ENCODE measurements around the gene CHRNA3. TPM values are rescaled to one million over a fixed set of nuclear protein-coding genes. Genes with fewer than 3 reads are reported as not detected.

CHRNA3 gene
- total and polyA plus RNA-seq, 8 donors = 0.05 to 1.0 (median 0.20) TPM; not detected in 2

DNA sequence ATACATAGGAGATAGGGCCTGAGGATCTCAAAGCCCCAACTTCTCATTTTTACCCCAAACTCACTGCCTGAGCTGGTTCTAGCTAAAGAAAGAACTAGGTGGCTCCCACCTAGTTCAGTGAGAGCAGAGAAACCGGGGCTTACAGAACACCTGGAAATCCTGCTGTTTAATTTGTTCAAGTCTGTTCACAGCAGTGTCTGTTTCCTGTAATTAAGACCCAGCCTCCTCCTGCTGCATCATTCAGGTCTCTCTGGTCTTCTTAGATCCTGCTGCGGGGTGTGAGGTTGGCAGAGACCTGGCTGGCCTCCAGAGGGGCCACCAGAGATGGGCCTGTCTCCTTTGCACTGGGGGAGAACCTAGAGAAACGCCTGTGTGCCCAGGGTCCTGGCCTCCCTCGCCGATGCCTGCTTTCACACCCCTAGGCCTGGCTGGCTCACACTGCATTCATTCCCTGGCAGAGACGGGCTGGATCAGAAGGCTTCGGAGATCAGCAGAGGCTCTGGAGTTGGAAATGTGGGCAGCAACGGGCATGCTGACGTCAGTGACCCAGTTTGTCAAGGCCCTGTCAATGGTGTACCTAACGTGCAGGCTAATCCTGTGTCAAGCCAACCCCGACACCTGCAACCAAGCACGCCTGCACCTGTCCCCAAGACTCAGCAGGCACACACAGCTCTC is 4.9 kb upstream of the CHRNA3 start:
- H3K4me3 ChIP-seq = no peak overlapping the region
- H3K27ac ChIP-seq = no peak overlapping the region
- WGBS, 2 donors = 61 to 70% methylated on average over 12 of the region's 12 CpGs
- H3K4me1 ChIP-seq = no peaks in the 10 kb centered on the region
- no peak for FAIRE-seq
- no peak for ATAC-seq
- no peaks in the 10 kb centered on the region for H3K9me3 ChIP-seq
- TF ChIP-seq, protein P1, sequence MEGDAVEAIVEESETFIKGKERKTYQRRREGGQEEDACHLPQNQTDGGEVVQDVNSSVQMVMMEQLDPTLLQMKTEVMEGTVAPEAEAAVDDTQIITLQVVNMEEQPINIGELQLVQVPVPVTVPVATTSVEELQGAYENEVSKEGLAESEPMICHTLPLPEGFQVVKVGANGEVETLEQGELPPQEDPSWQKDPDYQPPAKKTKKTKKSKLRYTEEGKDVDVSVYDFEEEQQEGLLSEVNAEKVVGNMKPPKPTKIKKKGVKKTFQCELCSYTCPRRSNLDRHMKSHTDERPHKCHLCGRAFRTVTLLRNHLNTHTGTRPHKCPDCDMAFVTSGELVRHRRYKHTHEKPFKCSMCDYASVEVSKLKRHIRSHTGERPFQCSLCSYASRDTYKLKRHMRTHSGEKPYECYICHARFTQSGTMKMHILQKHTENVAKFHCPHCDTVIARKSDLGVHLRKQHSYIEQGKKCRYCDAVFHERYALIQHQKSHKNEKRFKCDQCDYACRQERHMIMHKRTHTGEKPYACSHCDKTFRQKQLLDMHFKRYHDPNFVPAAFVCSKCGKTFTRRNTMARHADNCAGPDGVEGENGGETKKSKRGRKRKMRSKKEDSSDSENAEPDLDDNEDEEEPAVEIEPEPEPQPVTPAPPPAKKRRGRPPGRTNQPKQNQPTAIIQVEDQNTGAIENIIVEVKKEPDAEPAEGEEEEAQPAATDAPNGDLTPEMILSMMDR (IDR thresholded peaks at IDR 0.05) = no peak
- DNase-seq = no peak
- H3K27me3 ChIP-seq = peaks cover 0 to under 1% (median 0%) of the 10 kb centered on the region in 4 donors
- intact Hi-C loops (cut with DNase I) = no loop called here
- H3K36me3 ChIP-seq = no peaks in the 10 kb centered on the region

DNA sequence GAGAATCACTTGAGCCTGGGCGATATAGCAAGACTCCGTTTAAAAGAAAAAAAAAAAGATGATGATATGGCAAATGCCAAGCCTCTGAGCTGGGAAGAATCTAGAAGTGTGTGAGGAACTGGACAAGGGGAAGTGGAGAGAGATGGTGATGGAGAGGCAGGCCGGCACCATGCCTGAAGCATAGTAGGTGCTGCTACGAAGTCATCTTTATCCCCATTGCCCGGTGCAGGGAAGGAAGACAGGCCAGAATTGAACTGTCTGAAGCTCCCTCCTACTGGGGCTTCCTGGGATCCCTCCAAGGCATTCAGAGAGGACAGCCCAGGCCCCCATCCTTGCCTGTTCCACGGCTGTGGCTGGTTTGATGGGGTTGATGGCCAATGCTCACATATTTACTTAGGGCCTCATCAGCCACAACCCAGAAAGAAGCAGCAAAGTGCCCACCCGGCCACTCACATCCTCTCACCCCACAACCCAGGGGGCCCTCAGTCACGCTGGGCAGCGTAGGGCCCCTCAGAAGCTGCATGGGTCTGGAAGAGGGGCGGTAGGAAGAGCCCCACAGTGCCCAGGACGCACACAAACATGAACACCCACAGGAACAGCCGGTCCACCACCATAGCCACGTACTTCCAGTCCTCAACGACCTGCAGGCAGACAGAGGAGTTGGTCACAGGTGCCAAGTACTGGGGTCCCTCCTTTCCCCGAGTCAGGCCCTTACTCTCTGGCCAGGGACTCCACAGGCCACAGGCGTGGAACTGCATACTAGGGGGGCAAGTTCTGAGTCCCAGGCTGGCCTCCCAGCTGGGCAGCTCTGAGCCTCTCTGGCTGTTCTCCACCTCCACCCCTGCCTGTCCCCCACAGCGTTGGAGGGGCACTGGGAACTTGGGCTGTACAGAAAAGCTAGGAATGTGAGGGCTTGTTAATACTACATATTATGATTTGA is 4.1 kb upstream of the CHRNA3 start:
- intact Hi-C loops (cut with DNase I) = no loop called here
- DNase-seq = no peak
- Histone ChIP-seq H3K4me3 (no peak overlapping the region), H3K36me3 (no peaks in the 10 kb centered on the region), H3K4me1 (peaks cover 0 to 5% (median 0%) of the 10 kb centered on the region in 3 donors), H3K9me3 (no peaks in the 10 kb centered on the region), H3K27ac (no peak overlapping the region), H3K27me3 (peaks cover 0 to 5% (median under 1%) of the 10 kb centered on the region in 4 donors)
- no peak for FAIRE-seq
- TF ChIP-seq, protein P1 (IDR thresholded peaks at IDR 0.05) = no peak
- 71 to 79% methylated on average over 17 of the region's 17 CpGs for WGBS, 2 donors
- ATAC-seq = no peak

DNA sequence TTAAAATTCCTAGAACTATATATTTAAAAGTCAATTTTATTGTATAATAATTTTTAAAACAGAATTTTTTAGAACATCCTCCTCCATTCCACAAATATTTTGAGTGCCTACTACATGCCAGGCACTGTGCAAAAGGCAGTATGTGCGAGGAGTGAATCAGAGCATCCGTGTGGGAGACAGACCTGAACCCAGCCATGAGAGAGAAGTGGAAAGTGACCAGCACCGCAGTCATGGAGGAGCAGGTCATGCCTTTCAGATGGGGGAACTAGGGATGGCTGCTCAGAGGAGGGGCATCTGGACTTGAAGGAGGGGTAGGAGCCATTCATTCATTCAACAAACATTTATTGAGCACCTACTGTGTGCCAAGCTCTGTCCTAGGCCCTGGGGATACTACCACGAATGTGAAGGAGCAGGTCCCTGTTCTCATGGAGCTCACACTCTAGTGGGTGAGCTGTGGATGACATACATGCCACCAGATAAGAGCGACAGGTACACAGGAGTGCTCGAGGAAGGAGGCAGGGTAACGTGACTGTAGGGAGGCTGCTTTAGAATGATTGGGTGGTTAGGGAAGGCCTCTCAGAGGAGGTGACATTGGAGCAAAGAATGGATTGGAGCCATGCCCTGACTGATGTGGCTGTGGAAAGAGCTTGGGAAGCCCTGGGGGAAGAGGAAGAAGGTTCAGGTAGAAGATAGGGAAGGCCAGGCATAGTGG is 3.1 kb upstream of the CHRNA3 start:
- TF ChIP-seq, protein P1 (IDR thresholded peaks at IDR 0.05) = no peak
- FAIRE-seq = no peak
- intact Hi-C loops (cut with DNase I) = no loop called here
- H3K27me3 ChIP-seq = peaks cover 0 to 10% (median 2%) of the 10 kb centered on the region in 4 donors
- no peaks in the 10 kb centered on the region for H3K36me3 ChIP-seq
- H3K4me1 ChIP-seq = peaks cover 0 to 5% (median 0%) of the 10 kb centered on the region in 3 donors
- no peak for DNase-seq
- no peak overlapping the region for H3K27ac ChIP-seq
- H3K9me3 ChIP-seq = no peaks in the 10 kb centered on the region
- no peak overlapping the region for H3K4me3 ChIP-seq
- no peak for ATAC-seq
- WGBS, 2 donors = 70 to 84% methylated on average over 7 of the region's 7 CpGs

DNA sequence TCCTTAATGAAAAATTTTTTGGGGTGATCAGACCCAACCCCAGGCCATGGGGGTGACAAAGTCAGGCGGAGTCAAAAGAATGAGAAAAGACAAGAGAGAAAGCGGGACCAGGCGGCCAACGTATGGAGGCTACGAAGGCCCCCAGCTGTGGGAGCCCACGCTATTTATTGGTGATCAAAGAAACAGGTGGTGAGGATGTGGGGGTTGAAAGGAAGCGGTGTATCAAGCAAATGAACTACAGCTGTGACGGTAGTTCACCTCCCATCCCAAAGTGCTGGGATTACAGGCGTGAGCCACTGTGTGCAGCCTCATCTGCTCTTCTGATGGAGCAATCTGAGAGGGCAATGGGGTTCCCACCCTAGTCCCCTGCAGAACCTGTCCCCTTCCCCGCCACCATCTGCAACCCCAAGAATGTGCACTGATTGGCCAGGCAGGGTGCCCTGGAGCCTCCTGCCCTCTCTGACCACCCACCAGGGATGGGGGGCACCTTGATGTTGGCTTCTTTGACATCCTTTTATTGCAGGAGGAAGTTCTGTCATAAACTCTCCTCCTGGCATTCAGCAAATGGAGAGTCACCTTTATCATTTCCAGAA is 1.1 kb upstream of the CHRNA3 start:
- FAIRE-seq (no peak), ATAC-seq (no peak), DNase-seq (no peak)
- TF ChIP-seq, protein P1 (IDR thresholded peaks at IDR 0.05) = no peak
- no peak overlapping the region for H3K4me3 ChIP-seq
- H3K36me3 ChIP-seq = no peaks in the 10 kb centered on the region
- WGBS, 2 donors = 79 to 82% methylated on average over 10 of the region's 10 CpGs
- intact Hi-C loops (cut with DNase I) = no loop called here
- no peaks in the 10 kb centered on the region for H3K9me3 ChIP-seq
- H3K4me1 ChIP-seq = peaks cover 0 to 5% (median 0%) of the 10 kb centered on the region in 3 donors
- H3K27me3 ChIP-seq = peaks cover 0 to 11% (median 2%) of the 10 kb centered on the region in 4 donors
- no peak overlapping the region for H3K27ac ChIP-seq
